AG10803 (cell line): Measurements from ENCODE around the gene REEP3.
A peak's percentile ranks its signal among the peaks of the same experiment; 100 is the strongest.

Experiments
- DNase-seq: peaks from one replicate; pipeline ENCODE4 v3.0.0; 2010; ENCODE audit warnings: low read depth
- H3K4me3 ChIP-seq: 2 replicates; pipeline ENCODE4 v1.5.1; 2011; ENCODE audit warnings: mild to moderate bottlenecking, low read length, control low read depth
- TF ChIP-seq, protein P1 (sequence below): conservative IDR thresholded peaks from 2 replicates; pipeline ENCODE4 v1.5.1; 2011; ENCODE audit warnings: mild to moderate bottlenecking, low read length, control low read depth, inconsistent platforms

Gene REEP3

DNA sequence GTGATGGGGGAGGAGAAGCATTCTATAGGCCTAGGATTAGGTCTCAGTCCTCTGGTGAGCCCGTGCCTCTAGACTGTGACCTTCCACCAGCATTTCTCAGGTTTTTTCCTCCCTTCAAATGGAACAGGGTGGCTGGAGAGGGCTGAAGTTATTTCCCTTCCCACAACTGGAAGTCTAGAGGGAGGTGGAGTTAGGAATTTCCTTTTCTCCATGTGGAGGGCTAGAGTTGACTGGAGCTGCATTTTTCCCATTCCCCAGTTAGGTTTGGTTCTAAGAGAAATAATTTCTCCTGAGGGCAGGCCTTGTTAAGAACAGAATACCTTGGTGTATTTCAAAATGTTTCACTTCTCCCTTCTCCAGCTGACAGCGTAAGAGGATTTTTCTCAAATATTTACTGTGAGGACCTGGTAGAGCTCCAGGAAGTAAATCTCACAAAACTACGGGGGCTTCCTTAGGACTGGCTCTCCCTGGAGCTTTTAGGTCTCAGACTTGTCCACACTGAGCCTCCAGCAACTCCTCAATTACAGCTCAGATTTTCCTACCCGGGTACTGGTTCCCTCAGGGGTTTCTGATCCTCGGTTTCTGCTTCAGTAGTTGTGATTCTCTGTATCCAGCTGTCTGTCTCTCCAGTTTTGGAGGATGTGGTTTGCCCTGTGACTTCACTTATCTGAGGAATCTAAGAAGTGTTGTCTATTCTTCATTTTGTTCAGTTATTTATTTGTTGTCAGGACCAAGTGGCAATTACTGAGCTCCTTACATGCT is 6.0 kb upstream of the REEP3 start:
- TF ChIP-seq, protein P1, sequence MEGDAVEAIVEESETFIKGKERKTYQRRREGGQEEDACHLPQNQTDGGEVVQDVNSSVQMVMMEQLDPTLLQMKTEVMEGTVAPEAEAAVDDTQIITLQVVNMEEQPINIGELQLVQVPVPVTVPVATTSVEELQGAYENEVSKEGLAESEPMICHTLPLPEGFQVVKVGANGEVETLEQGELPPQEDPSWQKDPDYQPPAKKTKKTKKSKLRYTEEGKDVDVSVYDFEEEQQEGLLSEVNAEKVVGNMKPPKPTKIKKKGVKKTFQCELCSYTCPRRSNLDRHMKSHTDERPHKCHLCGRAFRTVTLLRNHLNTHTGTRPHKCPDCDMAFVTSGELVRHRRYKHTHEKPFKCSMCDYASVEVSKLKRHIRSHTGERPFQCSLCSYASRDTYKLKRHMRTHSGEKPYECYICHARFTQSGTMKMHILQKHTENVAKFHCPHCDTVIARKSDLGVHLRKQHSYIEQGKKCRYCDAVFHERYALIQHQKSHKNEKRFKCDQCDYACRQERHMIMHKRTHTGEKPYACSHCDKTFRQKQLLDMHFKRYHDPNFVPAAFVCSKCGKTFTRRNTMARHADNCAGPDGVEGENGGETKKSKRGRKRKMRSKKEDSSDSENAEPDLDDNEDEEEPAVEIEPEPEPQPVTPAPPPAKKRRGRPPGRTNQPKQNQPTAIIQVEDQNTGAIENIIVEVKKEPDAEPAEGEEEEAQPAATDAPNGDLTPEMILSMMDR = no peak
- peak overlapping the region; percentile 23 for H3K4me3 ChIP-seq
- DNase-seq = peak; percentile 71

DNA sequence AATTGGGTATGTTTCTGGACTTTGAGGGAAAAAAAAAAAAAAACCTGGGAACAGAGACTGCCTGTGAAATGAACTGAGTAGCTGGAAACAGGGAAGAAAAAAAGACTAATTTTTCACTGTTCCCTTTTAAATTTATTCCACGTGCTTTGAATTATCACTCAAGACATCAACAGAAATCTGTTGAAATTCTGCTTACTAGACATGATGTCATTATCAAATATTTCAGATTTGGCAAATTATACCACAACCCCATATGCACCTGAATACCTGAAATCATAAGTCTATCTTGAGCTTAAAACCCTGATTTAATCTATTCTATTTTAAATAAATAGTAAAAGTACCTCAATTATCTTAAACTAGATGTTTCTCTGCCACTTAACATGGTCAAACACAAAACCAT is 5.0 kb upstream of the REEP3 start:
- H3K4me3 ChIP-seq = no peak overlapping the region
- DNase-seq = no peak
- TF ChIP-seq, protein P1 = no peak

DNA sequence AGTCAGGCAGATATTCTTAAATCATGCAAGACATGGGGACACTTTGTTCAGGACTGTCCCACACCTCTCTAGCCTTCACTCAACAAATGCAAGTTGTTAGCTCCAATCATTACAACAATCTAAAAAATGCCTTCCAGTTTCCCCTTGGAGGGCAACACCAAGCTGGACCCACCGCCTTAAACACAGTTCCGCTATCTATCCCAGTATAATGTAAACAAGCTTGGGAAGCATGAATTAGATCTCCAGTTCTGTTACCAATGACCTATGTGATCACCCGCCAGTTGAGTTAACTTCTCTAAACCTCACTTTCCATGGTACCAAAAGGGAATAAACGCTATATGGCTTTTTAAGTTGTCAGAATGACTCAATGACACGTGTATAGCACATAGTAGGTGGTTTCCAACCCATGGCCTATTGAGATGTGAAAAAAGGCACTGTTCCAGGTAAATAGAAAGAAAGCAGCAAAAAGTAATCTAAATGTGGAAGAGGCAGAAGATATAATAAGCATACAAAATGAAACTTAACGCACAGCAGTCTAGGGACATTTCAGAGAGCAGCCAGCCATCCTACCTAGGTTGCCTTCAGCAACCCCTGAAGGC is 2.4 kb upstream of the REEP3 start:
- H3K4me3 ChIP-seq = no peak overlapping the region
- TF ChIP-seq, protein P1 = no peak
- DNase-seq = no peak

DNA sequence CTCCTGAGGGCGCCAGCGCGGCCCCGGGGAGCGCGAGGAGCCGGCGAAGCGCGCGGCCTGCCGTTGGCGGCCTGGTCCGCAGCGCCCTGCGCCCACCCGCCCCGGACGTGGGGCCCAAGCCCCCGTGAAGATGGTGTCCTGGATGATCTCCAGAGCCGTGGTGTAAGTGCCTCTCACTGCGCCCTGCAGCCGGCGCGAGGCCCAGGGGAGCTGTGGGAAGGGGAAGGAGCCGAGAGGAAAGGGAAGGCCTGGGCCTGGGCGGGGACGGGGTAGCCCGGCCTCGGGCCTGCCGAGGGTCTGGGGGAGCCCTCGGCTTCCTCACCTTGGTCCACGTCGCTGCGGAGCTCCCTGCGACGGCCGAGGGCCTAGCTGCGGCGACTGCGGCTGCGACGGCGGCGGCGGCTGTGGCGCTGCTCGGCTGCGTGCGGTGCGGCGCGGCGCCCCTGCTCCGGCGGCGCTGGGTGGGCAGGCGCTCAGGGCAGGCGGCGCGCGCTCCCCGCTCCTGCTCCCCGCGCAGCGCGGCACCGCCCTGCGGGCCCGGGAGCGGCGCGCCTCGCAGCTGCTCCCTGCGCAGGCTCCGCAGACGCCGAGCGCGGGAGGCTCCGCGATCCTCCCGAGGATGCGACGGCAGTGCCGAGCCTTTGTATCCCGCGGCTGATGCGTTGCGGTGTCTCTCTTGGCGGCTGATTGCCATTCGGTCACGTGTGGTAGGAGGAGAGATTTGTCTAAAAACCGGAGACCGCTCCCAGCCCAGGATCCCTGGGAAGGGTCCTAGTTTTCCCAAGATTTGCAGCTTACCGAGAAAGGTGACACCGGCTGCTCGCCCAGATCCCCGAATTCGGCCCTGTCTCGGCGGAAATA is 445 bp downstream of the REEP3 start:
- peak; percentile 78 for DNase-seq

DNA sequence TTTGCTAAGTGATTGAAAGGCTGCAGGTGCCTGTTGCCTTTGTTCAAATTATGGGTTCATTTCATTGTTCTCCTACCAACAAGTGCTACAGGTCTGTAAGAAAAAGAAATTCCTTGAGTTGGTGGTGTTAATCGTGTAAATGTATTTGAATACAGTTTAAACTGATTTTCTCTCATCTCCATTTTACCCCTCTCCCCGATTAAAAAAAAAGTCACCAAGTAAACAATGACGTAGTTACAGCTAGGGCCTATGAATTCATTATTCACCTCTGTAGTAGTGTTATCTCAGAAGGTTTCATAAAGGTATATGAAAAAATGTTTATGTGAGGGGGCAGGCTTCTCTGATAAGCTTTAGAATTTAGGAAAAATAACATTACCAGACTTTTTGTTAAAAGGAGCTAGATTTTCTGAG is 1.1 kb downstream of the REEP3 start:
- no peak for DNase-seq
- TF ChIP-seq, protein P1 = no peak
- peak overlapping the region; percentile 84 for H3K4me3 ChIP-seq

More for the DNA sequence above, 445 bp downstream of the REEP3 start:
- TF ChIP-seq, protein P1 = no peak
- peak overlapping the region; percentile 84 for H3K4me3 ChIP-seq

DNA sequence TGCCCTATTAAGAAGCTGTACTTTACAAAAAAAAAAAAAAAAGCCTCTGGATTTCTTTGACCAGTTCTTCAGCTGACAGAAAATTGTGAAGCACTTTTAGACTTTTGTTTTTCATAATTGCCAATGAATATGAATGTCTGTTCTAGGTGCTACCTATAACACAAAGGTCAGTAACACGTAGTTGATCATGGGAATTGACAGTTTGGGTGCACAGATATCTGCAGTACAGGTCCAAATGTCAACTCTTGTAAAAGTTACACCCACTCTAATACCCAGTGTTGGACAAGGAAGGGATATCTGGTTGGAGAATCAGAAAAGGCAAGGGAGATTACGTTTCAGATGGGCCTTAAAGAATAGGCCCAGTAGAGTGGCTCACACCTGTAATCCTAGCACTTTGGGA is 1.8 kb downstream of the REEP3 start:
- TF ChIP-seq, protein P1 = no peak
- DNase-seq = no peak
- peak overlapping the region; percentile 84 for H3K4me3 ChIP-seq
